Activated CD4-positive, CD25-positive, alpha-beta regulatory T cell treated with anti-CD3 and anti-CD28 coated beads, Interleukin-2, amount 50 U/mL, for 72 hours (primary cell): ENCODE results near the gene RBM44.
"Not testable (repeated sequence)": the region's sequence is repeated elsewhere in the genome, so short reads cannot be mapped to it uniquely, and the experiment has no call there.

Experiments used
- DNase-seq: peaks from one replicate; pipeline ENCODE4 v3.0.0; 2021

RBM44 gene

GRCh38 chr2:237779521-237779920 lies 19.1 kb upstream of the RBM44 start:
- no peak for DNase-seq

GRCh38 chr2:237782181-237782580 lies 16.4 kb upstream of the RBM44 start:
- DNase-seq, result no peak

- DNase-seq, result not testable (repeated sequence)
These were observed 14.9 kb upstream of the RBM44 start for GRCh38 chr2:237783678-237784077.

GRCh38 chr2:237786936-237787335 lies 11.6 kb upstream of the RBM44 start:
- DNase-seq, result no peak

- DNase-seq, result no peak
These were observed 8.2 kb upstream of the RBM44 start for GRCh38 chr2:237790353-237790752.

GRCh38 chr2:237791977-237792727 lies 6.4 kb upstream of the RBM44 start:
- no peak for DNase-seq

- DNase-seq, result no peak
These were observed 1.3 kb upstream of the RBM44 start for GRCh38 chr2:237797253-237797652.

GRCh38 chr2:237799060-237799428 lies 465 bp downstream of the RBM44 start:
- DNase-seq, result no peak

- DNase-seq, result no peak
These were observed 2.9 kb downstream of the RBM44 start for GRCh38 chr2:237801466-237801865.

- DNase-seq, result no peak
These were observed 7.8 kb downstream of the RBM44 start for GRCh38 chr2:237806334-237806733.

- DNase-seq, result no peak
These were observed 17.1 kb downstream of the RBM44 start for GRCh38 chr2:237815637-237816036.

- DNase-seq, result no peak
These were observed 18.0 kb downstream of the RBM44 start for GRCh38 chr2:237816531-237816930.

- DNase-seq, result no peak
These were observed 19.5 kb downstream of the RBM44 start for GRCh38 chr2:237818066-237818473.

GRCh38 chr2:237819231-237819630 lies 20.7 kb downstream of the RBM44 start:
- DNase-seq, result no peak

- DNase-seq, result no peak
These were observed 21.8 kb downstream of the RBM44 start for GRCh38 chr2:237820421-237820820.

GRCh38 chr2:237823544-237823943 lies 25.0 kb downstream of the RBM44 start:
- no peak for DNase-seq

- DNase-seq, result no peak
These were observed 25.5 kb downstream of the RBM44 start for GRCh38 chr2:237824085-237824484.

- no peak for DNase-seq
These were observed 28.9 kb downstream of the RBM44 start for GRCh38 chr2:237827421-237827987.

- no peak for DNase-seq
These were observed 31.9 kb downstream of the RBM44 start for GRCh38 chr2:237830522-237830921.

GRCh38 chr2:237833546-237833945 lies 35.0 kb downstream of the RBM44 start:
- DNase-seq, result no peak

- DNase-seq, result no peak
These were observed 36.8 kb downstream of the RBM44 start for GRCh38 chr2:237835372-237835771.

- no peak for DNase-seq
These were observed 42.5 kb downstream of the RBM44 start for GRCh38 chr2:237841051-237841450.

- DNase-seq, result not testable (repeated sequence)
These were observed 50.4 kb downstream of the RBM44 start for GRCh38 chr2:237848940-237849339.

- DNase-seq, result no peak
These were observed 55.7 kb downstream of the RBM44 start for GRCh38 chr2:237854295-237854694.

- DNase-seq, result no peak
These were observed 59.2 kb downstream of the RBM44 start for GRCh38 chr2:237857791-237858190.
